HCT116 (cell line): ENCODE results near the gene FHIT. TPM values are rescaled to one million over a fixed set of nuclear protein-coding genes. Genes with fewer than 3 reads are reported as not detected.

Experiments used
- ATAC-seq: fragments of 200-7000 bp; cut with Tn5 transposase; 2 replicates; pipeline ENCODE4 v1.9.1; 2020; ENCODE audit warnings: mild to moderate bottlenecking, moderate library complexity
- BruUV-seq: library from RNA; stranded (reverse); fragments of 400-500 nt; replicated peaks from 2 replicates; lab custom pipeline; 2021; lab: Mats Ljungman, UMichigan
- CTCF ChIA-PET: fragments of 300-600 bp; sonication (Branson Sonifier 250); formaldehyde crosslinking; loops from one replicate; lab custom pipeline; 2021; ENCODE audit warnings: antibody characterized with exemption; lab: Charles Lee
- POLR2A ChIA-PET: fragments of 300-600, 350-600 bp; sonication (Branson Sonifier 250); formaldehyde crosslinking; loops from one replicate; lab custom pipeline; 2021; ENCODE audit warnings: antibody characterized with exemption; lab: Charles Lee
- RAD21 ChIA-PET, 2 experiments: fragments of 300-600 bp; sonication (Branson Sonifier 250); formaldehyde crosslinking; loops; one replicate each; lab custom pipeline; 2023; ENCODE audit warnings: low total read pairs in 2 of 2; ENCODE audit not compliant: uncharacterized antibody in 2 of 2, unreplicated experiment in 2 of 2, low non-redundant PET in 1 of 2; lab: Charles Lee
- DNase-seq: peaks from one replicate; pipeline ENCODE4 v3.0.0-alpha.2; 2010; ENCODE audit warnings: low read depth, low spot score
- H2AFZ ChIP-seq: fragments of 200-600 bp; shearing (Covaris generic), sonication (generic); 2 replicates; pipeline ENCODE4 v1.6.1; 2017; ENCODE audit warnings: low read depth, mixed run types, mixed read lengths, antibody characterized with exemption, low read length; ENCODE audit not compliant: poor library complexity, severe bottlenecking
- H3K27ac ChIP-seq: 2 replicates; pipeline ENCODE4 v1.5.1; 2012; ENCODE audit warnings: low read depth, low read length
- H3K27me3 ChIP-seq: fragments of 200-600 bp; sonication (generic); 2 replicates; pipeline ENCODE4 v1.6.1; 2016; ENCODE audit warnings: mixed run types, low read length, mixed read lengths; ENCODE audit not compliant: insufficient read depth
- H3K36me3 ChIP-seq, 2 experiments: fragments of 200-500 bp in 1 of 2; fragments of 200-600 bp in 1 of 2; sonication (Bioruptor generic) in 1 of 2; sonication (generic) in 1 of 2; 2 replicates each; pipeline versions ENCODE4 v1.5.1 to v1.6.1; 2014 to 2016; ENCODE audit warnings: low read length in 2 of 2, inconsistent platforms in 1 of 2, mixed read lengths in 1 of 2, mixed run types in 1 of 2; ENCODE audit not compliant: insufficient read depth in 2 of 2, control insufficient read depth in 1 of 2
- H3K4me1 ChIP-seq, 2 experiments: fragments of 200-600 bp in 1 of 2; sonication (generic) in 1 of 2; 2 replicates each; pipeline versions ENCODE4 v1.5.1 to v1.6.1; 2012 to 2017; ENCODE audit warnings: low read length in 2 of 2, inconsistent platforms in 1 of 2, mild to moderate bottlenecking in 1 of 2, mixed read lengths in 1 of 2, mixed run types in 1 of 2, moderate library complexity in 1 of 2; ENCODE audit not compliant: insufficient read depth in 2 of 2, control insufficient read depth in 1 of 2
- H3K4me2 ChIP-seq: fragments of 200-600 bp; sonication (generic); 2 replicates; pipeline ENCODE4 v1.6.1; 2017; ENCODE audit warnings: mixed run types, low read length, mixed read lengths
- H3K4me3 ChIP-seq, 2 experiments: fragments of 200-600 bp in 1 of 2; sonication (generic) in 1 of 2; replicated peaks in 1 of 2; 2 replicates each; pipeline ENCODE4 v1.5.1; 2011 to 2016; ENCODE audit warnings: low read length in 2 of 2, control low read depth in 1 of 2, low read depth in 1 of 2, mild to moderate bottlenecking in 1 of 2, mixed read lengths in 1 of 2, mixed run types in 1 of 2
- H3K79me2 ChIP-seq: fragments of 200-600 bp; sonication (generic); 2 replicates; pipeline ENCODE4 v1.6.1; 2017; ENCODE audit warnings: mild to moderate bottlenecking, mixed run types, low read length, moderate library complexity, mixed read lengths; ENCODE audit not compliant: insufficient read depth
- H3K9ac ChIP-seq: fragments of 200-600 bp; sonication (generic); 2 replicates; pipeline ENCODE4 v1.6.1; 2016; ENCODE audit warnings: low read length, mixed read lengths
- H3K9me2 ChIP-seq: fragments of 200-600 bp; sonication (generic), shearing (Covaris generic); 2 replicates; pipeline ENCODE4 v1.6.1; 2017; ENCODE audit warnings: mixed run types, mild to moderate bottlenecking, moderate library complexity; ENCODE audit not compliant: insufficient read depth
- H3K9me3 ChIP-seq, 2 experiments: fragments of 200-500 bp in 1 of 2; fragments of 200-600 bp in 1 of 2; sonication (Bioruptor generic) in 1 of 2; sonication (generic) in 1 of 2; 2 replicates each; pipeline ENCODE4 v1.6.1; 2014 to 2017; ENCODE audit warnings: low read length in 2 of 2, mixed read lengths in 2 of 2, inconsistent platforms in 1 of 2, low read depth in 1 of 2, mild to moderate bottlenecking in 1 of 2, mixed run types in 1 of 2, moderate library complexity in 1 of 2; ENCODE audit not compliant: control insufficient read depth in 1 of 2, insufficient read depth in 1 of 2
- H4K20me1 ChIP-seq: fragments of 200-600 bp; sonication (generic), shearing (Covaris generic); 2 replicates; pipeline ENCODE4 v1.6.1; 2017; ENCODE audit warnings: mixed run types, mild to moderate bottlenecking, moderate library complexity; ENCODE audit not compliant: insufficient read depth
- CBX3 ChIP-seq: IDR thresholded peaks from 2 replicates; pipeline ENCODE4 v1.6.1; 2012; ENCODE audit warnings: low read depth
- ELF1 ChIP-seq: IDR thresholded peaks from 2 replicates; pipeline ENCODE4 v1.6.1; 2012; ENCODE audit warnings: low read depth, borderline replicate concordance
- EZH2 ChIP-seq: fragments of 200-600 bp; sonication (generic); IDR thresholded peaks from 2 replicates; pipeline ENCODE4 v1.6.1; 2017; ENCODE audit warnings: antibody characterized with exemption, mixed run types
- FOSL1 ChIP-seq: IDR thresholded peaks from 2 replicates; pipeline ENCODE4 v1.6.1; 2012; ENCODE audit warnings: low read depth
- JUND ChIP-seq: IDR thresholded peaks from 2 replicates; pipeline ENCODE4 v1.6.1; 2012
- MAX ChIP-seq: IDR thresholded peaks from 2 replicates; pipeline ENCODE4 v1.6.1; 2012
- POLR2AphosphoS5 ChIP-seq: IDR thresholded peaks from 2 replicates; pipeline ENCODE4 v1.6.1; 2011; ENCODE audit warnings: mild to moderate bottlenecking, low read depth, low read length, moderate library complexity
- RAD21 ChIP-seq: IDR thresholded peaks from 2 replicates; pipeline ENCODE4 v1.6.1; 2012; ENCODE audit warnings: low read depth, mild to moderate bottlenecking
- SIN3A ChIP-seq: IDR thresholded peaks from 2 replicates; pipeline ENCODE4 v1.6.1; 2012; ENCODE audit warnings: low read depth
- SP1 ChIP-seq: IDR thresholded peaks from 2 replicates; pipeline ENCODE4 v1.6.1; 2012; ENCODE audit warnings: low read depth
- SRF ChIP-seq: IDR thresholded peaks from 2 replicates; pipeline ENCODE4 v1.6.1; 2012; ENCODE audit warnings: low read depth
- TCF7L2 ChIP-seq: IDR thresholded peaks from 2 replicates; pipeline ENCODE4 v1.7.0; 2011; ENCODE audit warnings: borderline replicate concordance, inconsistent platforms; ENCODE audit not compliant: insufficient read depth, insufficient read length; ENCODE audit errors: extremely low read depth
- YY1 ChIP-seq: IDR thresholded peaks from 2 replicates; pipeline ENCODE4 v1.6.1; 2011; ENCODE audit warnings: low read length, low read depth, moderate library complexity, mild to moderate bottlenecking; ENCODE audit not compliant: insufficient replicate concordance; ENCODE audit errors: extremely low read depth
- intact Hi-C: fragments of 100-400 bp; cut with micrococcal nuclease; formaldehyde crosslinking; loops from 2 replicates; pipeline ENCODE4 v1.10.0; 2022
- total RNA-seq: library from RNA; stranded (reverse); gene quantifications from one replicate; pipeline ENCODE4 v1.2.1, GENCODE V29; 2021; ENCODE audit not compliant: unreplicated experiment
- TF ChIP-seq, protein P1 (sequence below), 3 experiments: fragments of 200-600 bp in 1 of 3; sonication (generic) in 1 of 3; IDR thresholded peaks in 2 of 3; conservative IDR thresholded peaks in 1 of 3; 2 replicates each; pipeline ENCODE4 v1.5.1; 2012 to 2017; ENCODE audit warnings: low read depth in 2 of 3, low read length in 2 of 3, antibody characterized with exemption in 1 of 3, borderline replicate concordance in 1 of 3, control low read depth in 1 of 3, mild to moderate bottlenecking in 1 of 3, mixed read lengths in 1 of 3, mixed run types in 1 of 3, moderate library complexity in 1 of 3; ENCODE audit not compliant: insufficient read depth in 1 of 3
- TF ChIP-seq, protein P2 (sequence below): IDR thresholded peaks from 2 replicates; pipeline ENCODE4 v1.6.1; 2011; ENCODE audit warnings: mild to moderate bottlenecking, low read length, moderate library complexity; ENCODE audit not compliant: insufficient replicate concordance; ENCODE audit errors: extremely low read depth

FHIT gene
- total RNA-seq, 1 experiment from 2014 or later: 20.1 TPM

DNA sequence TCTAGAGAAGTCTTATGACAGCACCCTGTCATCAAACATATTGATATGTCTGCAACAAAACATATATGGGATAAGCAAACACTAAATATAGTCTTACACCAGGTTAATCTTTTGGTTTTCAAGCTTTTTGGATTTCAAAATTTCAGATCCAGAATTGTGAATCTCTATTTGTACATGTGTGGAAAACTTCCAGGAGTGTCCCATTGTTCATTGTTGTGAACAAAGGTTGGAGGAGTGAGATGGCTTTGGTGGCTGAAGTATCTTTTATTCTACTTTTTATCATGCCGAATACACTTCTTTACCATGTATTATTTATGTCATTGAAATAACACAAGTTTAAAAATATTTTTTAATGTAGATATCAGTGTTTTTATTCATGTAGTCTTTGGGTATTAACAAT lies 5.9 kb upstream of the FHIT start:
- no TSS peak for BruUV-seq
- intact Hi-C loops: no loop called here
- no peak for TF ChIP-seq TCF7L2
- no peak for TF ChIP-seq CBX3
- no peak for TF ChIP-seq SRF
- no peak for TF ChIP-seq POLR2AphosphoS5
- no peak for TF ChIP-seq EZH2
- TF ChIP-seq ELF1: no peak
- TF ChIP-seq SIN3A: no peak
- TF ChIP-seq FOSL1: no peak
- ATAC-seq (no peak), DNase-seq (no peak)
- Histone ChIP-seq H3K4me2 (no peak overlapping the region), H2AFZ (no peak overlapping the region), H3K27me3 (no peaks in the 10 kb centered on the region), H3K4me3 (no peak overlapping the region), H3K9me2 (no peaks in the 10 kb centered on the region), H3K36me3 (no peaks in the 10 kb centered on the region), H3K9ac (no peak overlapping the region), H3K79me2 (no peaks in the 10 kb centered on the region), H3K4me1 (peaks cover 0 to under 1% of the 10 kb centered on the region in 2 experiments; a peak in 1 of 4 replicates), H3K9me3 (no peaks in the 10 kb centered on the region), H3K27ac (no peak overlapping the region), H4K20me1 (no peaks in the 10 kb centered on the region)
- RAD21 ChIA-PET: no interaction called here
- POLR2A ChIA-PET: no interaction called here
- CTCF ChIA-PET: no interaction called here

GRCh38 chr3:61253756-61254155 lies 2.5 kb upstream of the FHIT start:
- no peak overlapping the region for H3K9ac ChIP-seq
- H3K4me3 ChIP-seq: no peak overlapping the region
- RAD21 ChIA-PET: no interaction called here
- H3K9me2 ChIP-seq: no peaks in the 10 kb centered on the region
- H3K27ac ChIP-seq: no peak overlapping the region
- H3K79me2 ChIP-seq: no peaks in the 10 kb centered on the region
- no peaks in the 10 kb centered on the region for H3K36me3 ChIP-seq
- CTCF ChIA-PET: no interaction called here
- POLR2A ChIA-PET: no interaction called here
- H4K20me1 ChIP-seq: no peaks in the 10 kb centered on the region
- no peaks in the 10 kb centered on the region for H3K27me3 ChIP-seq
- intact Hi-C loops: no loop called here
- no peak overlapping the region for H2AFZ ChIP-seq
- no peak for DNase-seq
- TF ChIP-seq SP1: no peak
- no peak for TF ChIP-seq YY1
- TF ChIP-seq SIN3A: no peak
- TF ChIP-seq, protein P1, sequence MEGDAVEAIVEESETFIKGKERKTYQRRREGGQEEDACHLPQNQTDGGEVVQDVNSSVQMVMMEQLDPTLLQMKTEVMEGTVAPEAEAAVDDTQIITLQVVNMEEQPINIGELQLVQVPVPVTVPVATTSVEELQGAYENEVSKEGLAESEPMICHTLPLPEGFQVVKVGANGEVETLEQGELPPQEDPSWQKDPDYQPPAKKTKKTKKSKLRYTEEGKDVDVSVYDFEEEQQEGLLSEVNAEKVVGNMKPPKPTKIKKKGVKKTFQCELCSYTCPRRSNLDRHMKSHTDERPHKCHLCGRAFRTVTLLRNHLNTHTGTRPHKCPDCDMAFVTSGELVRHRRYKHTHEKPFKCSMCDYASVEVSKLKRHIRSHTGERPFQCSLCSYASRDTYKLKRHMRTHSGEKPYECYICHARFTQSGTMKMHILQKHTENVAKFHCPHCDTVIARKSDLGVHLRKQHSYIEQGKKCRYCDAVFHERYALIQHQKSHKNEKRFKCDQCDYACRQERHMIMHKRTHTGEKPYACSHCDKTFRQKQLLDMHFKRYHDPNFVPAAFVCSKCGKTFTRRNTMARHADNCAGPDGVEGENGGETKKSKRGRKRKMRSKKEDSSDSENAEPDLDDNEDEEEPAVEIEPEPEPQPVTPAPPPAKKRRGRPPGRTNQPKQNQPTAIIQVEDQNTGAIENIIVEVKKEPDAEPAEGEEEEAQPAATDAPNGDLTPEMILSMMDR (IDR thresholded peaks at IDR 0.05 in 2 of 3, conservative IDR thresholded peaks at IDR 0.05 in 1 of 3; ENCODE audit: borderline replicate concordance in 1 of 3, insufficient read depth in 1 of 3, low read depth in 2 of 3, low read length in 2 of 3): no peak
- TF ChIP-seq JUND: no peak
- TF ChIP-seq, protein P2, sequence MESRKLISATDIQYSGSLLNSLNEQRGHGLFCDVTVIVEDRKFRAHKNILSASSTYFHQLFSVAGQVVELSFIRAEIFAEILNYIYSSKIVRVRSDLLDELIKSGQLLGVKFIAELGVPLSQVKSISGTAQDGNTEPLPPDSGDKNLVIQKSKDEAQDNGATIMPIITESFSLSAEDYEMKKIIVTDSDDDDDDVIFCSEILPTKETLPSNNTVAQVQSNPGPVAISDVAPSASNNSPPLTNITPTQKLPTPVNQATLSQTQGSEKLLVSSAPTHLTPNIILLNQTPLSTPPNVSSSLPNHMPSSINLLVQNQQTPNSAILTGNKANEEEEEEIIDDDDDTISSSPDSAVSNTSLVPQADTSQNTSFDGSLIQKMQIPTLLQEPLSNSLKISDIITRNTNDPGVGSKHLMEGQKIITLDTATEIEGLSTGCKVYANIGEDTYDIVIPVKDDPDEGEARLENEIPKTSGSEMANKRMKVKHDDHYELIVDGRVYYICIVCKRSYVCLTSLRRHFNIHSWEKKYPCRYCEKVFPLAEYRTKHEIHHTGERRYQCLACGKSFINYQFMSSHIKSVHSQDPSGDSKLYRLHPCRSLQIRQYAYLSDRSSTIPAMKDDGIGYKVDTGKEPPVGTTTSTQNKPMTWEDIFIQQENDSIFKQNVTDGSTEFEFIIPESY: no peak
- no peak for TF ChIP-seq EZH2
- no peak for TF ChIP-seq TCF7L2
- TF ChIP-seq RAD21: no peak
- no peak for TF ChIP-seq MAX
- TF ChIP-seq ELF1: no peak
- TF ChIP-seq POLR2AphosphoS5: no peak
- peaks cover 0 to 17% of the 10 kb centered on the region in 2 experiments; a peak in 2 of 4 replicates for H3K4me1 ChIP-seq
- no peak for ATAC-seq
- no TSS peak for BruUV-seq
- H3K4me2 ChIP-seq: no peak overlapping the region
- H3K9me3 ChIP-seq: no peaks in the 10 kb centered on the region
